ENCODE measurements around the gene SDE2.

Gene SDE2

GRCh38 chr1:225933072-225933471 is 66.1 kb downstream of the SDE2 start:
- no peaks in the 10 kb centered on the region for H3K27me3 Mint-ChIP-seq
- ATAC-seq (replicated peaks; ENCODE audit: extremely low read depth, poor library complexity, severe bottlenecking), result no peak

More at GRCh38 chr1:225933072-225933471, 66.1 kb downstream of the SDE2 start:
- Mint-ChIP-seq H3K4me1 (no peaks in the 10 kb centered on the region), H3K4me3 (no peak overlapping the region), H3K9me3 (no peaks in the 10 kb centered on the region), H3K27ac (ENCODE audit: low read depth) (no peak overlapping the region), H3K36me3 (ENCODE audit: insufficient read depth) (no peaks in the 10 kb centered on the region)
- no peak for DNase-seq (ENCODE audit: low spot score in 2 of 2)
